ENCODE results near the gene HNMT. TPM values are rescaled to one million over a fixed set of nuclear protein-coding genes. Genes with fewer than 3 reads are reported as not detected.

HNMT gene
- total RNA-seq, 1 experiment from 2014 or later: 56.5 TPM

DNA sequence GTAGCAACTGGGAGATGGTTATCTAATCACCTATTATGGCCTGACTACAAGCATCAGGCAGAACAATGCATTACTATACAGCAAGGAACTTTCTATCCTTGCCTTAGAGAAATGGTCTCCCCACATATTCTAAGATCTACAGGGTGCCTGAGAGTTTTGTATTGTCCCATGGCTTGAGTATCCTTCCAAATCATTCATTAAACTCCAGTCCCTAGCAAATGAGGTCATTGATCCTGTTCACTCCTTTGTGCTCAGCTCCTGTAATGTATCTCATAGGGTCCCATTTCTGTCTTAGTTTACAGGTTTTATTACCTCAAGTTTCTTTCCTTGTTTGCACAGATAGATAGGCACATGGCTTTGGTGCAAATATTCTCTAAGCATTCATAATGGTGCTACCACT is 9.0 kb downstream of the HNMT start:
- H3K9me3 Mint-ChIP-seq (ENCODE audit: low read depth, unreplicated experiment): no peaks in the 10 kb centered on the region
- peak overlapping the region; percentile 58 for H3K27ac Mint-ChIP-seq (ENCODE audit: unreplicated experiment)
- peaks cover 66% of the 10 kb centered on the region for H3K4me1 Mint-ChIP-seq (ENCODE audit: low read depth, unreplicated experiment)
- TF ChIP-seq CTCF (IDR thresholded peaks at IDR 0.05; ENCODE audit: unreplicated experiment): no peak
- no peak overlapping the region for H3K4me3 Mint-ChIP-seq (ENCODE audit: low read depth, unreplicated experiment)
- peaks cover 28% of the 10 kb centered on the region for H3K36me3 Mint-ChIP-seq (ENCODE audit: insufficient read depth, unreplicated experiment)
- no peaks in the 10 kb centered on the region for H3K27me3 Mint-ChIP-seq (ENCODE audit: unreplicated experiment)
- no peak for DNase-seq
- intact Hi-C loops (cut with micrococcal nuclease; ENCODE audit: unreplicated experiment): loop anchor here (10.0 kb wide), 1 partner anchor 278 kb away; no protein-coding TSS in a partner anchor
- BruUV-seq (replicated peaks): no TSS peak
- CTCF ChIA-PET: no interaction called here

- CTCF ChIA-PET: interaction anchor here (1.4 kb wide), 2 partner anchors 10 to 11 kb away, joined by 4 to 12 read pairs; partner anchors contain the start of gene HNMT
- no peaks in the 10 kb centered on the region for H3K9me3 Mint-ChIP-seq (ENCODE audit: low read depth, unreplicated experiment)
- peaks cover 23% of the 10 kb centered on the region for H3K36me3 Mint-ChIP-seq (ENCODE audit: insufficient read depth, unreplicated experiment)
- intact Hi-C loops (cut with micrococcal nuclease; ENCODE audit: unreplicated experiment): loop anchor here (10.0 kb wide), 1 partner anchor 281 kb away; no protein-coding TSS in a partner anchor
- H3K27ac Mint-ChIP-seq (ENCODE audit: unreplicated experiment): peak overlapping the region; percentile 87
- TF ChIP-seq CTCF (IDR thresholded peaks at IDR 0.05; ENCODE audit: unreplicated experiment): no peak
- no TSS peak for BruUV-seq (replicated peaks)
- H3K4me3 Mint-ChIP-seq (ENCODE audit: low read depth, unreplicated experiment): peak overlapping the region; percentile 41
- DNase-seq: peak; percentile 59
- peaks cover 49% of the 10 kb centered on the region for H3K4me1 Mint-ChIP-seq (ENCODE audit: low read depth, unreplicated experiment)
- no peaks in the 10 kb centered on the region for H3K27me3 Mint-ChIP-seq (ENCODE audit: unreplicated experiment)
These were observed 11.3 kb downstream of the HNMT start for GRCh38 chr2:137975280-137976271.

- TF ChIP-seq CTCF (IDR thresholded peaks at IDR 0.05; ENCODE audit: unreplicated experiment): no peak
- Mint-ChIP-seq H3K9me3 (ENCODE audit: low read depth, unreplicated experiment) (no peaks in the 10 kb centered on the region), H3K36me3 (ENCODE audit: insufficient read depth, unreplicated experiment) (peaks cover 25% of the 10 kb centered on the region), H3K4me1 (ENCODE audit: low read depth, unreplicated experiment) (peaks cover 49% of the 10 kb centered on the region), H3K4me3 (ENCODE audit: low read depth, unreplicated experiment) (peak overlapping the region; percentile 41), H3K27ac (ENCODE audit: unreplicated experiment) (peak overlapping the region; percentile 87), H3K27me3 (ENCODE audit: unreplicated experiment) (no peaks in the 10 kb centered on the region)
- intact Hi-C loops (cut with micrococcal nuclease; ENCODE audit: unreplicated experiment): loop anchor here (10.0 kb wide), 1 partner anchor 281 kb away; no protein-coding TSS in a partner anchor
- CTCF ChIA-PET: interaction anchor here (1.4 kb wide), 1 partner anchor 10 kb away, joined by 4 read pairs; no protein-coding TSS in a partner anchor
- no TSS peak for BruUV-seq (replicated peaks)
- no peak for DNase-seq
These were observed 12.0 kb downstream of the HNMT start for GRCh38 chr2:137976274-137976673.

DNA sequence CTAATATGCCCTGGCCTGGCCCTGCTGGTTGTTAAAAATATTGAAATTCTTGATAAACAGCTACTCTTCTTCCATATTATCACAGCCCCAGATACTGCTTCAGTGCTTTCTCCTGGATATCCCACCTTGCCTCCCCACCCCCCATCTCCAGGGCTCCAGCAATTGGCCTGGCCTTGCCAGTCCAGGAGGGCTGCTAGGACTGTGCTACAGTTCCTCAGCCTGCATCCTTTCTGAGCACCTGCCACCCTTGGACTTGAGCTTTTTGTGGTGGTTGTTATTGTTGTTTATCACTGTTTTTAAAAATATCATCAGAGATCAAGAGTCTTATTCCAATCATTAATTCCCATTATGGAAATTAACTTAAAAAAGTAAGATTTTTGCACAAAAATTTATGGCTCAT is 13.5 kb downstream of the HNMT start:
- H3K9me3 Mint-ChIP-seq (ENCODE audit: low read depth, unreplicated experiment): no peaks in the 10 kb centered on the region
- H3K4me3 Mint-ChIP-seq (ENCODE audit: low read depth, unreplicated experiment): no peak overlapping the region
- TF ChIP-seq CTCF (IDR thresholded peaks at IDR 0.05; ENCODE audit: unreplicated experiment): no peak
- peak overlapping the region; percentile 87 for H3K27ac Mint-ChIP-seq (ENCODE audit: unreplicated experiment)
- CTCF ChIA-PET: interaction anchor here (1.0 kb wide), 1 partner anchor 34 kb away, joined by 3 read pairs; no protein-coding TSS in a partner anchor
- no peak for DNase-seq
- H3K4me1 Mint-ChIP-seq (ENCODE audit: low read depth, unreplicated experiment): peaks cover 49% of the 10 kb centered on the region
- BruUV-seq (replicated peaks): no TSS peak
- intact Hi-C loops (cut with micrococcal nuclease; ENCODE audit: unreplicated experiment): loop anchor here (10.0 kb wide), 1 partner anchor 283 kb away; no protein-coding TSS in a partner anchor
- H3K36me3 Mint-ChIP-seq (ENCODE audit: insufficient read depth, unreplicated experiment): peaks cover 31% of the 10 kb centered on the region
- H3K27me3 Mint-ChIP-seq (ENCODE audit: unreplicated experiment): no peaks in the 10 kb centered on the region

Data from Calu3 (cell line).